Epithelial cell of proximal tubule (primary cell): Measurements from ENCODE around the gene NPAS3. TPM values are rescaled to one million over a fixed set of nuclear protein-coding genes. Genes with fewer than 3 reads are reported as not detected.

Source experiments
- DNase-seq: peaks from one replicate; pipeline ENCODE4 v3.0.0-alpha.2; 2011; ENCODE audit warnings: low read depth
- H3K4me3 ChIP-seq: 2 replicates; pipeline ENCODE4 v1.5.1; 2011; ENCODE audit warnings: low read depth, mild to moderate bottlenecking, low read length
- total RNA-seq: library from RNA; depleted of rRNA; stranded (reverse); fragments of >200 nt; gene quantifications from 2 replicates; pipeline ENCODE4 v1.2.3, GENCODE V29; 2015
- TF ChIP-seq, protein P1 (sequence below): conservative IDR thresholded peaks from 2 replicates; pipeline ENCODE4 v1.5.1; 2012; ENCODE audit warnings: low read depth, mild to moderate bottlenecking, low read length

The NPAS3 gene
- total RNA-seq, 1 donor from 2014 or later: 0.35 TPM

DNA sequence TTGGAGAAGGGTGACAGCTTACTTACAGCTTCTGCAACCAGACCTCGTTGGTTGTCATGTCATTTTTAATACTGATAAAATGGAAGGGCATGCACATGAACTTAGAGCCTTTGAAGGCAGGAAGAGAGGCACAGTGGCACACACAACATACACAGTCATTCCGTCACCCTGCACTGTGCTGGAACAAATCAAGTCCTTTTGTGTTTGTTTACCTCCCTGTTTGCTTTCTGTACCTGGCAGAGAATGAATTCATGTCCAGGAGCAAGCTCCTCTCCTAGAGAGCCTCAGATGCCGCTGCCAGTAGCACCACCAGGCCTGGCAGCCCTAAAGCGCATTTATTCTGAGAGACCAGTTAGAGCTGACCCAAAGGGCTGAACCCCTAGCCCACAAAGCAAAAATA lies 551.9 kb downstream of the NPAS3 start:
- TF ChIP-seq, protein P1, sequence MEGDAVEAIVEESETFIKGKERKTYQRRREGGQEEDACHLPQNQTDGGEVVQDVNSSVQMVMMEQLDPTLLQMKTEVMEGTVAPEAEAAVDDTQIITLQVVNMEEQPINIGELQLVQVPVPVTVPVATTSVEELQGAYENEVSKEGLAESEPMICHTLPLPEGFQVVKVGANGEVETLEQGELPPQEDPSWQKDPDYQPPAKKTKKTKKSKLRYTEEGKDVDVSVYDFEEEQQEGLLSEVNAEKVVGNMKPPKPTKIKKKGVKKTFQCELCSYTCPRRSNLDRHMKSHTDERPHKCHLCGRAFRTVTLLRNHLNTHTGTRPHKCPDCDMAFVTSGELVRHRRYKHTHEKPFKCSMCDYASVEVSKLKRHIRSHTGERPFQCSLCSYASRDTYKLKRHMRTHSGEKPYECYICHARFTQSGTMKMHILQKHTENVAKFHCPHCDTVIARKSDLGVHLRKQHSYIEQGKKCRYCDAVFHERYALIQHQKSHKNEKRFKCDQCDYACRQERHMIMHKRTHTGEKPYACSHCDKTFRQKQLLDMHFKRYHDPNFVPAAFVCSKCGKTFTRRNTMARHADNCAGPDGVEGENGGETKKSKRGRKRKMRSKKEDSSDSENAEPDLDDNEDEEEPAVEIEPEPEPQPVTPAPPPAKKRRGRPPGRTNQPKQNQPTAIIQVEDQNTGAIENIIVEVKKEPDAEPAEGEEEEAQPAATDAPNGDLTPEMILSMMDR: no peak
- no peak overlapping the region for H3K4me3 ChIP-seq
- DNase-seq: no peak

DNA sequence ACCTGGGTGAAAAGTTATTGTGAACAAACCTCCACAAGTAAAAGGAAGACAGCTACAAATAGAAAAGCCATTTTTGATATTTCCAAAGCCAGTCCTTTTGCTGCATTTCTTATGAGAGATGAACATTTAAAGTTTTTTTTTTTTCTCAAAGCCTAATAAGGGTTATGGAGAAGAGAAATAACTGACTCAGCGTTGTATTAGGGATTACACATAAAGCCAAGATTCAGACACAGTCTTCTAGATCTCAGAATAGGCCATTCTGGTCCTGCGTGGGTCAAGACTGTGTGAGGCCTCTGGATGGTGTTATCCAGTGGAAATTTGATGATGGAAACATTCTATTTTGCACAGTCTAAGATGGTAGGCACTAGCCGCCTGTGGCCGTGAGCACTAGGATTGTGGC lies 552.4 kb downstream of the NPAS3 start:
- TF ChIP-seq, protein P1: no peak
- no peak overlapping the region for H3K4me3 ChIP-seq
- no peak for DNase-seq

DNA sequence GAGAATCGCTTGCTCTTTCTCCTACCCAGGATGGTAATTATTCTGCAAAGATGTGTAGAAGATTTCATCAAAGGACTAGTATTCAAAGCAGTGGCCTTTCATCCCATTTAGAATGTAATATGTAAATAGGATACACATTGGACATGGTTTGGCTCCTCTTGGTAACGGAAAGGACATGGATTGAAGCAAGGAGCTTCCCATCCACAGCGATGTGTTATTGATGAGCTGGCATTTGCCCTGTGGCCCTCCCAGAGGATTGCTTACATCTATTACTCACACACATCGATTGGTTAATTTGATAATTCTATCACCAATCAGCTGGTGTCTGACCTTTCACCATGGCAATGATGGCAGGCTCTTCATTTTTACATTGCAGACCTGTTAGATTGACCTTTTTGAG lies 553.8 kb downstream of the NPAS3 start:
- no peak for DNase-seq
- H3K4me3 ChIP-seq: no peak overlapping the region
- TF ChIP-seq, protein P1: no peak

DNA sequence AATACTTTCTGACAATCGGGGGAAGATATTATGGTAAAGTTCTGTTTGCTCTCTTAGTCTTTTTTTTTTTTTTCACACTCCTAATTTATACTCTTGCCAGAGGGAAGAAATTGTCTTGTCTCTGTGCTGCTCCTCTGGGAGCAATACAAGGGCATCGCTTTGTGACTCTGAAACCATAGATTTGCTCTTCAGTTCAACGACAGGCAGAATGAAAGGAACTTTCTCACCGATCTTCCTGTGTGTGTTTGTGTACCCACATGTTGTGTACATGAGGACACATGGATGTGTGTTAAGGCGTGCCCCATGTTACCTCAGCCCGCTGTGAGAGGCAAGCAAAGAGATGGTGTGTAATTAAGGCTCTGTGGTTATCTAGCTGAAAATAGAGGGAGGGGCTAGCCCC lies 554.6 kb downstream of the NPAS3 start:
- no peak overlapping the region for H3K4me3 ChIP-seq
- DNase-seq: no peak
- TF ChIP-seq, protein P1: no peak

DNA sequence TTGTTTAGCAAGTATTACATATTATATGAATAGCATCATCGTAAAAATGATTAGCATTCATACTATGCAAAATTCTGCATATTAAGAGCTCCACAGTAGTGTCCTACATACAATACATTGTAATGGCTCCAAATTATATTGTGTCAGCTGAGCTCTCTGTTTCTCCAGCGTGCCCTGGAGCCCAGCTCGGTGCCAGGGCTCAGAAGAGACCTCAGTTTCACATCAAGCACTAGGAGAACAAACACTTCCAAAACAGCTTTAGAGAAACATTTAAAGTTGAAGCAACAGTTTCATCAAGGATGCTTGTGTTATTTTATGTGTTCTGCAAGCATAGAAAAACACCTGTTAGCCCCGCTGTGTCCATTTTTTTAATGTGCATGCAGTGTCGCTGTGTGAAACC lies 555.3 kb downstream of the NPAS3 start:
- TF ChIP-seq, protein P1: no peak
- H3K4me3 ChIP-seq: no peak overlapping the region
- DNase-seq: no peak

DNA sequence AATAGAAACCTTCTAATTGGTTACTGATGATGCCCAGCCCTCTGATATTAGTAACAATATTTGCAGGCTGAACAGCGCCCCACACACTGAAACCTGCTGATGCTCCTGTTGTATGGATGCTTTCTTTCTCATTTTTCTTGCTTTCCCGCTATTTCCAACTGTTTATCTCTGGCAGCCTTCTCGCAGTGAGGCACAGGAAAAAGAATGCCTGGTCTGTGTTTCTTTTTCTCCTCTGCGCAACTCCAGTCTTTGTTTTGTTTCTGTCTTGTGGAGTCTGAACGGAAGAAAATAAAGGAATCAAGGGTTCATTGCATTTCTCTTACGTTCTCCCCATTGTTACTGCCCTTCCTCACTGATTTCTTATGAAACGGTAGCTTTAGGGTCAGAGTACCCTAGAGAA lies 561.0 kb downstream of the NPAS3 start:
- no peak for DNase-seq
- TF ChIP-seq, protein P1: no peak
- no peak overlapping the region for H3K4me3 ChIP-seq

DNA sequence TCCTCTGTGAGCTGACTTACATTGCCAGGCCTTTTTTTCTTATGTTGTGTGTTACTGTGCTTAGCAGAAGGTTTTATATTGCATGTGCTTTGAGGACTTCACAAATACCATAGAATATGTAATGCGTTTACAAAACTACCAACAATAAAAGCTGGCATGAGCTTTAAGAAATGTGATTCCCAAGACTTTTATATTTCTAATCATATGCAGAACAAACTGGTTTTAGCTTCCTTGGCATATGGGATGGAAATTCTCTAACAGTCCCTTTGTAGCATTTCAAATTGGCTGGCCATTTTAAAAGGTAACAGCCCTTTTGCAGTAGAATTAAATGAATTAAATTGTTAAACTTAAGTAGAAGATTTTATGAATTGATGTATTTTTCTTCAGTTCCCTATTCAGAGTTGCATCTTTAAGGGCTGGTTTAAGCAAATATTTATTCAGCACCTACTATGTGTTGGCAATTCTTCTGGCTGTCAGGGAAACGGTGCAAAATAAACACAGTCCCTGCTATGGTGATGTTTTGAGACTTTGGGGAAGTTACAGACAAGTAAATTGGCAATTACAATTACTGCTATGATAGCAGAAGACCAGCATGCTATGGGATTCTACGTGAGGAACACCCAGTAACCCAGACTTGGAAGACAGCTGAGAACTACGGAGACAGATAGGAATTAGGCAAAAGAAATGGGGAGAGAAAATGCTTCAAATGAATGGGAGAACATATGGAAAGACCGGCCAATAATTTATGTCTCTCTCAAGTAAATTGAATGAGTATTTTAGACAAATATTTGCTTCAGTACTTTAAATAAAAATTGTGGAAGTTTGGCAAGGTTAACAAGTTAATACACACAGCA lies 565.8 kb downstream of the NPAS3 start:
- no peak for DNase-seq
- H3K4me3 ChIP-seq: no peak overlapping the region
- TF ChIP-seq, protein P1: no peak
